Left lung (tissue), 10 donors: ENCODE data around the gene TRIM69. TPM values are rescaled to one million over a fixed set of nuclear protein-coding genes. Genes with fewer than 3 reads are reported as not detected.
A peak's percentile ranks its signal among the peaks of the same experiment; 100 is the strongest.

Experiments
- ATAC-seq: fragments of 200-7000 bp; cut with Tn5 transposase; one replicate; pipeline ENCODE4 v1.9.1; 2020; ENCODE audit warnings: moderate library complexity
- DNase-seq, 4 donors: peaks; one replicate each; pipeline ENCODE4 v3.0.0-alpha.2; 2013 to 2020
- H3K27ac ChIP-seq, 2 donors: fragments of 200-600 bp; sonication (generic) in 1 of 2; one replicate each; pipeline versions ENCODE4 v1.5.0 to v1.8.0; 2020 to 2021
- H3K27me3 ChIP-seq, 2 donors: fragments of 200-600 bp; sonication (generic) in 1 of 2; one replicate each; pipeline versions ENCODE4 v1.5.0 to v1.8.0; 2020 to 2021
- H3K36me3 ChIP-seq, 2 donors: fragments of 200-600 bp; sonication (generic) in 1 of 2; one replicate each; pipeline versions ENCODE4 v1.5.0 to v1.8.0; 2020 to 2021
- H3K4me1 ChIP-seq, 2 donors: fragments of 200-600 bp; one replicate each; pipeline ENCODE4 v1.8.0; 2021
- H3K4me3 ChIP-seq, 2 donors: fragments of 200-600 bp; sonication (generic) in 1 of 2; one replicate each; pipeline versions ENCODE4 v1.5.0 to v1.8.0; 2020 to 2021; ENCODE audit warnings: mild to moderate bottlenecking in 1 of 2
- H3K9me3 ChIP-seq, 2 donors: fragments of 200-600 bp; sonication (generic) in 1 of 2; one replicate each; pipeline versions ENCODE4 v1.5.0 to v1.8.0; 2020 to 2021
- intact Hi-C, 2 donors: fragments of 100-400 bp; cut with DNase I; formaldehyde crosslinking; loops; one replicate each; pipeline versions ENCODE4 v1.11.2 to v1.14.2; 2022
- polyA plus RNA-seq, 6 donors: library from polyadenylated mRNA; unstranded; fragments of 120-200 nt; gene quantifications; one replicate each; pipeline ENCODE4 v1.2.1, GENCODE V29; 2013; ENCODE audit not compliant: insufficient read length in 6 of 6
- total RNA-seq, 2 donors: library from RNA; stranded (reverse); fragmentation: NEBNext Ultra II Directional; extraction: Animal tissue kit (Norgen Biotek cat#: 25700); gene quantifications; one replicate each; pipeline ENCODE4 v1.2.1, GENCODE V29; 2021
- TF ChIP-seq, protein P1 (sequence below), 2 donors: fragments of 200-600 bp; sonication (generic) in 1 of 2; IDR thresholded peaks; one replicate each; pipeline versions ENCODE4 v1.5.0 to v1.8.0; 2021; ENCODE audit warnings: antibody characterized with exemption in 2 of 2
- donor health status: DM: no; HTN: yes; CAD: no.
- donor health status: DM: no; HTN: no; CAD: no.

The TRIM69 gene
- total and polyA plus RNA-seq, 8 donors, result 15.5 to 30.8 (median 23.5) TPM

DNA sequence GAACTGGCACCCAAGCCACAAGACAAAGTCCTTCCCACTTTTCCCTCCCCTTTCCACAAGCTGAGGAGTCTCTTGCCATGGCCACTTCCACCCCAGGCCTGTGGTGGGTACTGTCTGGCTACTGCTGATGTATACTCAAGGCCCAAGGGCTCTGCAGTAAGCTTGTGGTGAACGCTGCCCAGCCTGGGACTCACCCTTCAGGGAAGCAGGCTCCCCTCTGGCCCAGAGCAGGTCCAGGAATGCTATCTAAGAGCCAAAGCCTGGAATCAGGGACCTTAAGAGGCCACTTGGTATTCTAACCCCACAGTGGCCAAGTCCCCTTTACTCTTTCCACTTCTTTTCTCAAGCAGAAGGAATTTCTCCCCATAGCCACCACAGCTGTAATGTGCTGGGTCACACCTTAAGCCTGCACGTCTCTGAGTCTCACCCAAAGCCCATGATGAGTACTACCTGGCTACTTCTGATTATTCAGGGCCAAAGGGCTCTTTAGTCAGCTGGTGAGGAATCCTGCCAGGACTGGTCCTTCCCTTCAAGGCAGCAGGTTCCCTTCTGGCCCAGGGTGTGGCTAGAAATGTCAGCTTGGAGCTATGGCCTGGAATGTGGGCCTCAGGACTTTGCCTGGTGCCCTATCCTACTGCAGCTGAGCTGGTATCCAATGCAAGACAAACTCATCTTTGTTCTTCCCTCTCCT lies 29.2 kb upstream of the TRIM69 start:
- TF ChIP-seq, protein P1, sequence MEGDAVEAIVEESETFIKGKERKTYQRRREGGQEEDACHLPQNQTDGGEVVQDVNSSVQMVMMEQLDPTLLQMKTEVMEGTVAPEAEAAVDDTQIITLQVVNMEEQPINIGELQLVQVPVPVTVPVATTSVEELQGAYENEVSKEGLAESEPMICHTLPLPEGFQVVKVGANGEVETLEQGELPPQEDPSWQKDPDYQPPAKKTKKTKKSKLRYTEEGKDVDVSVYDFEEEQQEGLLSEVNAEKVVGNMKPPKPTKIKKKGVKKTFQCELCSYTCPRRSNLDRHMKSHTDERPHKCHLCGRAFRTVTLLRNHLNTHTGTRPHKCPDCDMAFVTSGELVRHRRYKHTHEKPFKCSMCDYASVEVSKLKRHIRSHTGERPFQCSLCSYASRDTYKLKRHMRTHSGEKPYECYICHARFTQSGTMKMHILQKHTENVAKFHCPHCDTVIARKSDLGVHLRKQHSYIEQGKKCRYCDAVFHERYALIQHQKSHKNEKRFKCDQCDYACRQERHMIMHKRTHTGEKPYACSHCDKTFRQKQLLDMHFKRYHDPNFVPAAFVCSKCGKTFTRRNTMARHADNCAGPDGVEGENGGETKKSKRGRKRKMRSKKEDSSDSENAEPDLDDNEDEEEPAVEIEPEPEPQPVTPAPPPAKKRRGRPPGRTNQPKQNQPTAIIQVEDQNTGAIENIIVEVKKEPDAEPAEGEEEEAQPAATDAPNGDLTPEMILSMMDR (IDR thresholded peaks at IDR 0.05), result no peak
- peak; percentile 46 for ATAC-seq
- H3K36me3 ChIP-seq, result no peaks in the 10 kb centered on the region

DNA sequence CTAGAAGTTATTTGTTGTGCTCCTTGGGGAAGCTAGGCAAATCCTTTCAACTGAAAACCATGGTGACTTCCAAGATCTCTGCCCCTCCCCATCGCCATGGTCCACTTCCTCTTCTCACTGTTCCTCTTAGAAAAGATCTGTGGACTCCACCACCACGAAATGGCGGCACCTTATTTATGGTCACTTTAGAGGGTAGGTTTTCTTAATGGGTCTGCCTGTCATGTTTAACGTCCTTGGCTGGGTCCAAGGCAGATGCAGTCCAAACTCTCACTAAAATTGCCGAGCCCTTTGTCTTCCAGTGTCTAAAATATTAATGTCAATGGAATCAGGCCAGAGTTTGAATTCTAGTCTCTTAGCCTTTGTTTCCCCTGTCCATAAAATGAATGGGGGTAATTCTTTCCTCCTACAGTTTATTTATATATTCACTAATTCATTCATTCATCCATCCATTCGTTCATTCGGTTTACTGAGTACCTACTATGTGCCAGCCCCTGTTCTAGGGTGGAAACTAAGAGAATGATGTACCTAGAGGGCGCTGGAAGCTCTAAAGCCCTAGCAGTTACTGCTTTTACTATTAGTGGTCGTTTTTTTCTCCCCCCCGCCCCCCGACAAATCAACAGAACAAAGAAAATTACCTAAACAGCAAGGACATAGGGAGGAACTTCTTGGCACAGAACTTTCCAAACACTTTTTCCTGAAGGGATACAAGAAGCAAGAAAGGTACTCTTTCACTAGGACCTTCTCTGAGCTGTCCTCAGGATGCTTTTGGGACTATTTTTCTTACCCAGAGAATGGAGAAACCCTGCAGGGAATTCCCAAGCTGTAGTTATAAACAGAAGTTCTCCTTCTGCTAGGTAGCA lies 25.9 kb upstream of the TRIM69 start:
- DNase-seq, result peak in 2 of 4 donors; percentile 53 to 72
- Histone ChIP-seq H3K27ac (peak overlapping the region; percentile 98 to 100), H3K27me3 (no peaks in the 10 kb centered on the region), H3K4me1 (peaks cover 12 to 40% of the 10 kb centered on the region in 2 donors), H3K4me3 (peak overlapping the region; percentile 62 to 92), H3K9me3 (no peaks in the 10 kb centered on the region), H3K36me3 (peaks cover 0 to 26% of the 10 kb centered on the region in 2 donors)
- TF ChIP-seq, protein P1 (IDR thresholded peaks at IDR 0.05), result no peak
- ATAC-seq, result peak; percentile 6
- intact Hi-C loops, result no loop called here

More for the DNA sequence above, 29.2 kb upstream of the TRIM69 start:
- peak in 1 of 4 donors; percentile 80 for DNase-seq
- intact Hi-C loops, result no loop called here
- peaks cover 3 to 18% of the 10 kb centered on the region in 2 donors for H3K4me1 ChIP-seq
- peaks cover 0 to 11% of the 10 kb centered on the region in 2 donors for H3K9me3 ChIP-seq
- H3K27ac ChIP-seq, result peak overlapping the region; percentile 35 to 49
- no peak overlapping the region for H3K4me3 ChIP-seq
- no peaks in the 10 kb centered on the region for H3K27me3 ChIP-seq

DNA sequence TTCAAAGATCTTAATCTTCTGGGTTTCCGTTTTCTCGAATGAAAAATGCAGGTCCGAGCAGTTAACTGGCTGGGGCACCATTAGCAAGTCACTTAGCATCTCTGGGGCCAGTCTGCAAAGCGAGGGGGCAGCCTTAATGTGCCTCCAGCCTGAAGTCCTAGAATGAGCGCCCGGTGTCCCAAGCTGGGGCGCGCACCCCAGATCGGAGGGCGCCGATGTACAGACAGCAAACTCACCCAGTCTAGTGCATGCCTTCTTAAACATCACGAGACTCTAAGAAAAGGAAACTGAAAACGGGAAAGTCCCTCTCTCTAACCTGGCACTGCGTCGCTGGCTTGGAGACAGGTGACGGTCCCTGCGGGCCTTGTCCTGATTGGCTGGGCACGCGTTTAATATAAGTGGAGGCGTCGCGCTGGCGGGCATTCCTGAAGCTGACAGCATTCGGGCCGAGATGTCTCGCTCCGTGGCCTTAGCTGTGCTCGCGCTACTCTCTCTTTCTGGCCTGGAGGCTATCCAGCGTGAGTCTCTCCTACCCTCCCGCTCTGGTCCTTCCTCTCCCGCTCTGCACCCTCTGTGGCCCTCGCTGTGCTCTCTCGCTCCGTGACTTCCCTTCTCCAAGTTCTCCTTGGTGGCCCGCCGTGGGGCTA lies 25.1 kb upstream of the TRIM69 start, which contains the start of the genes B2M and PATL2:
Gene B2M, plus strand, starts transcription at position 422 of the 647 bp plus-strand sequence. Its CDS starts 30 bp downstream, at position 452.
Gene PATL2, minus strand, starts transcription at position 228 of the 647 bp plus-strand sequence. CDS start 34,833 bp downstream, outside the sequence.
- Histone ChIP-seq H3K9me3 (no peaks in the 10 kb centered on the region), H3K4me3 (peak within 1 kb of the TSS; percentile 62 to 92), H3K27ac (peak within 1 kb of the TSS; percentile 98 to 100), H3K27me3 (no peaks in the 10 kb centered on the region), H3K36me3 (peaks cover 0 to 34% of the 10 kb centered on the region in 2 donors), H3K4me1 (peaks cover 18 to 48% of the 10 kb centered on the region in 2 donors)
- DNase-seq (peak; percentile 94 to 98 (median 96)), ATAC-seq (peak; percentile 88)
- TF ChIP-seq, protein P1 (IDR thresholded peaks at IDR 0.05), result no peak
- intact Hi-C loops, result no loop called here

DNA sequence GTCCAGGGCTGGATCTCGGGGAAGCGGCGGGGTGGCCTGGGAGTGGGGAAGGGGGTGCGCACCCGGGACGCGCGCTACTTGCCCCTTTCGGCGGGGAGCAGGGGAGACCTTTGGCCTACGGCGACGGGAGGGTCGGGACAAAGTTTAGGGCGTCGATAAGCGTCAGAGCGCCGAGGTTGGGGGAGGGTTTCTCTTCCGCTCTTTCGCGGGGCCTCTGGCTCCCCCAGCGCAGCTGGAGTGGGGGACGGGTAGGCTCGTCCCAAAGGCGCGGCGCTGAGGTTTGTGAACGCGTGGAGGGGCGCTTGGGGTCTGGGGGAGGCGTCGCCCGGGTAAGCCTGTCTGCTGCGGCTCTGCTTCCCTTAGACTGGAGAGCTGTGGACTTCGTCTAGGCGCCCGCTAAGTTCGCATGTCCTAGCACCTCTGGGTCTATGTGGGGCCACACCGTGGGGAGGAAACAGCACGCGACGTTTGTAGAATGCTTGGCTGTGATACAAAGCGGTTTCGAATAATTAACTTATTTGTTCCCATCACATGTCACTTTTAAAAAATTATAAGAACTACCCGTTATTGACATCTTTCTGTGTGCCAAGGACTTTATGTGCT lies 24.5 kb upstream of the TRIM69 start:
- Histone ChIP-seq H3K27ac (peak overlapping the region; percentile 98 to 100), H3K4me1 (peaks cover 18 to 54% of the 10 kb centered on the region in 2 donors), H3K9me3 (no peaks in the 10 kb centered on the region), H3K4me3 (peak overlapping the region; percentile 62 to 92), H3K36me3 (peaks cover 0 to 40% of the 10 kb centered on the region in 2 donors), H3K27me3 (no peaks in the 10 kb centered on the region)
- intact Hi-C loops, result no loop called here
- DNase-seq (peak in 3 of 4 donors; percentile 62 to 89 (median 69)), ATAC-seq (peak; percentile 51)
- TF ChIP-seq, protein P1 (IDR thresholded peaks at IDR 0.05), result no peak
